NCI-H748 (cell line): ENCODE data around the gene STAMBP.
A peak's percentile ranks its signal among the peaks of the same experiment; 100 is the strongest.
"Not testable (repeated sequence)": the region's sequence is repeated elsewhere in the genome, so short reads cannot be mapped to it uniquely, and the experiment has no call there.

Experiments used
- DNase-seq: peaks from one replicate; lab custom pipeline; 2025; ENCODE audit not compliant: unreplicated experiment; lab: John Stamatoyannopoulos, UW

STAMBP gene

GRCh38 chr2:73903949-73904613, 75.3 kb downstream of the STAMBP start:
- DNase-seq: not testable (repeated sequence)

GRCh38 chr2:73904952-73905351, 76.2 kb downstream of the STAMBP start:
- DNase-seq: no peak

- DNase-seq: no peak
Measured at GRCh38 chr2:73906847-73907505, 78.2 kb downstream of the STAMBP start.

- peak; percentile 93 for DNase-seq
Measured at GRCh38 chr2:73907840-73908452, 79.2 kb downstream of the STAMBP start.

- no peak for DNase-seq
Measured at GRCh38 chr2:73908689-73909652, 80.2 kb downstream of the STAMBP start.

- DNase-seq: no peak
Measured at GRCh38 chr2:73910873-73911547, 82.2 kb downstream of the STAMBP start.

GRCh38 chr2:73911548-73912208, 82.9 kb downstream of the STAMBP start:
- no peak for DNase-seq

- DNase-seq: no peak
Measured at GRCh38 chr2:73913414-73914054, 84.8 kb downstream of the STAMBP start.

GRCh38 chr2:73914667-73915066, 85.9 kb downstream of the STAMBP start:
- DNase-seq: no peak

GRCh38 chr2:73915437-73915993, 86.8 kb downstream of the STAMBP start:
- no peak for DNase-seq

- no peak for DNase-seq
Measured at GRCh38 chr2:73916666-73917065, 87.9 kb downstream of the STAMBP start.

GRCh38 chr2:73917296-73917695, 88.5 kb downstream of the STAMBP start:
- no peak for DNase-seq

- DNase-seq: no peak
Measured at GRCh38 chr2:73917696-73918207, 89.0 kb downstream of the STAMBP start.

GRCh38 chr2:73918856-73919255, 90.1 kb downstream of the STAMBP start:
- DNase-seq: no peak

- DNase-seq: no peak
Measured at GRCh38 chr2:73919596-73920228, 91.0 kb downstream of the STAMBP start.

GRCh38 chr2:73920577-73921545, 92.1 kb downstream of the STAMBP start:
- peak; percentile 67 for DNase-seq

- DNase-seq: no peak
Measured at GRCh38 chr2:73921581-73921980, 92.8 kb downstream of the STAMBP start.
